ENCODE data around the gene ABCG2.

Gene ABCG2

DNA sequence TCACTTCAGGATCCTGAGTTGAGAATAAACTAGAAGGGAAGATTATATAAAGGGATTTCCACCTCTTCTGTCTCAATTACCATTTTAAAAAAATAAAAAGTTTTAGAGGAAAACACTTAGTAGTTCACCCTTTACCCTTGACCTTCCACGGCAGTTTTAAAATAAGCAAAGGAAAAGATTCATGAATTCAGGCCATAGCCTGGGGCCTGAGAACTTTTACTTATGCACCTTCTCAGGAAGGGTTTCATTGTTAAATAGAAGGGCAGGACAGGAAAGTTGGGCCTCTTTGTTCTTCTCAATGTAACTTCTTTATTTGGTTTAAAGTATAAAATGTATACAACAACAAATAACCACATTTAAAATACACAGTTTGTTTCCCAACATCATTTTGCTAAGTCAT, 96.1 kb downstream of the ABCG2 start:
- H3K4me1 ChIP-seq (ENCODE audit: control insufficient read depth, insufficient read depth, low read length), result no peaks in the 10 kb centered on the region
- no peaks in the 10 kb centered on the region for H3K9me3 ChIP-seq (ENCODE audit: control insufficient read depth, insufficient read depth, low read length)
- H3K4me3 ChIP-seq (ENCODE audit: low read depth, low read length), result no peak overlapping the region
- H3K27me3 ChIP-seq (ENCODE audit: control insufficient read depth, insufficient read depth, low read length), result no peaks in the 10 kb centered on the region
- H3K36me3 ChIP-seq (ENCODE audit: control insufficient read depth, insufficient read depth, low read length), result peaks cover 5% of the 10 kb centered on the region
- H3K9ac ChIP-seq (ENCODE audit: low read depth, low read length), result no peak overlapping the region

DNA sequence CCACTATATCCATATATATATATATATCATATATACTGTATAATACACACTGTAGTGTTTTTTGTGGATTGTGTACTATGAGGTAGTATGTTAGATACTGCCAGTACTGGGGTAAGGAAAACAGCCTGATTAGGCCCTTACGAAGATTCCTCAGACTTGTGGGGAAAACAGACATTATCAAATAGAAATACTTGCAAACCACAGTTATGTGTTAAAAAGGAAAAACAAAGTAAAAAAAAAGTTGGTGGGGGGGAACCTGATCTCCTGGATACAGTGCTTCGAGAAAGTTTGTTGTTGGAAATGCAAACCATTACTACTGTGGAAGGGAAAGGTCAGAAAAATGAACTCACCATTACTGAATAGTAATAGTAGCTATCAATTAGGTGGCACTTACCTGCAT, 98.0 kb downstream of the ABCG2 start:
- Histone ChIP-seq H3K4me3 (ENCODE audit: low read depth, low read length) (no peak overlapping the region), H3K9me3 (ENCODE audit: control insufficient read depth, insufficient read depth, low read length) (no peaks in the 10 kb centered on the region), H3K9ac (ENCODE audit: low read depth, low read length) (no peak overlapping the region), H3K4me1 (ENCODE audit: control insufficient read depth, insufficient read depth, low read length) (no peaks in the 10 kb centered on the region), H3K36me3 (ENCODE audit: control insufficient read depth, insufficient read depth, low read length) (peaks cover 5% of the 10 kb centered on the region), H3K27me3 (ENCODE audit: control insufficient read depth, insufficient read depth, low read length) (no peaks in the 10 kb centered on the region)

DNA sequence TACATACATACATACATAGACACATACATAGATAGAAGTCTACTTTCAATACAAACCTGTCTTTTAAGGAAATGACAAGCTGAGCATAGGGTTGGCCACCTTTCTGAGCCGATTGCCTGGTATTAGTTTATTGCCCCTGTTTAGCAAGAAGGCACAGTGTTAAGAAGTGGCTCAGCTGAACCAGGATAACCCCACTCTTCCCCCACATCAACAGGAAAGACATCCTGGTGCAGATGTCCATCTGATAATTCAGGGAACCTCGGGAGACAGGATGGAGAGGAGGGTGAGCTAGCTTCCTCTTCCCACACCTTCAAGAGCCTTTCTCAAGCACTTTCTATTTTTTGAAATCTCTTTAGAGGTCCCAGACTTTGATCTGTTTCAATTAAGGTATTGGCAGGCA, 98.7 kb downstream of the ABCG2 start:
- Histone ChIP-seq H3K36me3 (ENCODE audit: control insufficient read depth, insufficient read depth, low read length) (peaks cover 5% of the 10 kb centered on the region), H3K4me3 (ENCODE audit: low read depth, low read length) (no peak overlapping the region), H3K9ac (ENCODE audit: low read depth, low read length) (no peak overlapping the region), H3K27me3 (ENCODE audit: control insufficient read depth, insufficient read depth, low read length) (no peaks in the 10 kb centered on the region), H3K4me1 (ENCODE audit: control insufficient read depth, insufficient read depth, low read length) (no peaks in the 10 kb centered on the region), H3K9me3 (ENCODE audit: control insufficient read depth, insufficient read depth, low read length) (no peaks in the 10 kb centered on the region)

DNA sequence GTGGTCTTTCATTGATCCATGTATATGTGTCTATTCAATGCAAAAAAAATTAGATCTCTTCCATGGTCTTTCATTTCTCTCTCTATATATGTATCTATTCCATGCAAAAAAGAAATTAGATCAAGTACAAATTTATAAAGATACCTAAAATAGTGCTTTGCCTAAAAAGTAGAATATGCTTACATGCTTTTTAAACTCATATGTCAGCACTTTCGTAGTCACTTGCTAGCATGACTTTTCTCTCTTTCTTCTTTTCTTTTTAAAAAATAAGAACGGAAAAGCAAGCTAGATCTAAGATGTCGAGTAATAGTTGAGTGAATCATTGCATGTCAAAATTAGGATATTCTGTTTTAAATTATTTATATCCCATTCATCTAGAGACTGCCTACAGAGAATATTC, 100.1 kb downstream of the ABCG2 start:
- no peak overlapping the region for H3K9ac ChIP-seq (ENCODE audit: low read depth, low read length)
- no peaks in the 10 kb centered on the region for H3K27me3 ChIP-seq (ENCODE audit: control insufficient read depth, insufficient read depth, low read length)
- no peaks in the 10 kb centered on the region for H3K36me3 ChIP-seq (ENCODE audit: control insufficient read depth, insufficient read depth, low read length)
- no peaks in the 10 kb centered on the region for H3K9me3 ChIP-seq (ENCODE audit: control insufficient read depth, insufficient read depth, low read length)
- no peak overlapping the region for H3K4me3 ChIP-seq (ENCODE audit: low read depth, low read length)
- H3K4me1 ChIP-seq (ENCODE audit: control insufficient read depth, insufficient read depth, low read length), result no peaks in the 10 kb centered on the region

DNA sequence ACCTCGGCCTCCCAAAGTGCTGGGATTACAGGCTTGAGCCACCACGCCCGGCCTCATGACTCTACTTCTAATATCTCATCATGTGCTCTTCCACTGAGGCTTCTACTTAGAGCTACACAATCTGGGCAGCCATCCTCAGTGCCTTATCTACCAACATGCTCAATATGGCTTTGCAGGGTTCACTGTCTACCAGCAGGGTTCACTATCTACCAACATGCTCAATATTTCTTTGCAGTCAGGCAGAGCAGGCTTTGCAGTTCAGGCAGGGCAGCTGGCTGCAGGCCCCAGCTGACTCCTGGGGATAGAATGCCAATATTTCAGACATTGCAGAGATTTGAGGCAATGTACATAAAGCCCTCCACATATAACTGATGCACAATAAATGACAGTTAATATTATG, 103.5 kb downstream of the ABCG2 start:
- Histone ChIP-seq H3K36me3 (ENCODE audit: control insufficient read depth, insufficient read depth, low read length) (peaks cover 2% of the 10 kb centered on the region), H3K27me3 (ENCODE audit: control insufficient read depth, insufficient read depth, low read length) (no peaks in the 10 kb centered on the region), H3K4me1 (ENCODE audit: control insufficient read depth, insufficient read depth, low read length) (no peaks in the 10 kb centered on the region), H3K9ac (ENCODE audit: low read depth, low read length) (no peak overlapping the region), H3K9me3 (ENCODE audit: control insufficient read depth, insufficient read depth, low read length) (no peaks in the 10 kb centered on the region), H3K4me3 (ENCODE audit: low read depth, low read length) (no peak overlapping the region)

DNA sequence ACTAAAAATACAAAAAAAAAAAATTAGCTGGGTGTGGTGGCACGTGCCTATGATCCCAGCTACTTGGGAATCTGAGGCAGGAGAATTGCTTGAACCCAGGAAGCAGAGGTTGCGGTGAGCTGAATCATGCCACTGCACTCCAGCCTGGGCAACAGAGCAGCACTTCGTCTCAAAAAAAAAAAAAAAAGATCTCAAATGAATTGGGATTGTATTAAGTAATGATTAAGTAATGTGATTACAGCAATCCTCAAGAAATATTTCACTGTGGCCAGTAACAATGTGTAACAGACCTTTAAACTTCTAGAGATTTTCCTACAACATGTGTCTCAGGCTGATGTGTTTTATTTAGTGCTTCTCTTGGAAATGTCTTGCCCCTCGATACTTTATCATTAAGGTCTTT, 104.2 kb downstream of the ABCG2 start:
- Histone ChIP-seq H3K4me3 (ENCODE audit: low read depth, low read length) (no peak overlapping the region), H3K36me3 (ENCODE audit: control insufficient read depth, insufficient read depth, low read length) (peaks cover 2% of the 10 kb centered on the region), H3K4me1 (ENCODE audit: control insufficient read depth, insufficient read depth, low read length) (no peaks in the 10 kb centered on the region), H3K9ac (ENCODE audit: low read depth, low read length) (no peak overlapping the region), H3K9me3 (ENCODE audit: control insufficient read depth, insufficient read depth, low read length) (no peaks in the 10 kb centered on the region), H3K27me3 (ENCODE audit: control insufficient read depth, insufficient read depth, low read length) (no peaks in the 10 kb centered on the region)

DNA sequence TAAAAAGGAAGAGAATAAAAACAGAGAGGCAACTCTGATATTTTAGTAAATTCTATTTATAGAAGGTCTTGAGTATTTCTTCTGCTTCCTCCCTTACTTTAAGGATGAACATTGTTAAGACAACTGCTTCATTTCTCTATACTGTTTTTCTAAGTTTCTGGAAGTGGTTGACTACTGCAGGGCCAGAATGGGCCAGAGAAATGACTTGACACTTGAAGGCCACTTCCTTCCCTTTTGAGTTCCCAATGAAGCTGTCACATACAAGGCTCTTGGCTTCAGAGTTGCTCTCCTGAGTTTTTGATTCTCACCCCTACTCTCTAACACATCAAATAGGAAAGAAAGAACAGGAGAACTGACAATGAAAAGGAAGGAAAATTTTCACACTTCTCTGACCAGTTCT, 113.4 kb downstream of the ABCG2 start:
- H3K4me3 ChIP-seq (ENCODE audit: low read depth, low read length), result no peak overlapping the region
- H3K36me3 ChIP-seq (ENCODE audit: control insufficient read depth, insufficient read depth, low read length), result peaks cover 8% of the 10 kb centered on the region

DNA sequence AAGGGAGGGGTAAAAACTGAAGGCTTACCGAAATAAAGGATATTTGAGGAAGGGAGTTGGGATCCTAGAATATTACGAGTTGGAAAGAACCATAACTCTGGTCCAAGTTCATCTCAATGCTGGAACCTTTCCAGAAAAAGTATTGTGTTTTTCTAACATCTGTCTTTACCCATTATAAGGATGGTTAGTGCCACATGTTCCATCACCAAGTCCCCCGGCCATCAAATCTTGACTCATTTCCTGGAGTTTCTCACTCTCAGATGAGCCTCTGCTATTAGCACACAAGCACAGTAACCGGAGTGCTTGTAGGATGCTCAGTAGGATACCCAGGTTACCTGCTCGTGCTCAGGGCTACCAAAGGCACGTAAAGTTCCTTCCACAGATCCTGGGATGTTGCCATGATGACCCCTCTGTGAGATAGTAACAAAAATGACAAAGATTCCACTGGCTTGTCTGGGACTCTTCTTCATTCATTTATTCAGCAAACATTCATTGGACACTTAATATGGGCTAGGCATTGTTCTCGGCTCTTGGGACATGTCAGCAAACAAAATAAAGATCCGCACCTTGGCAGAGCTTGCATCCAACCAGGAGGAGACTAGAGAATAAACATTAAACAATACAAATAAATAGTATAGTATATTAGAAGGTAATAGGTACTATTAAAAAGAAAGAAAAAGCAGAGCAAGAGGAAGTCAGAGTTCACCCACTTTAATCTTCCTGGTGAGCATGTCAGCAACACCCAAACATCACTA, 114.7 kb downstream of the ABCG2 start:
- no peak overlapping the region for H3K9ac ChIP-seq (ENCODE audit: low read depth, low read length)
- H3K27me3 ChIP-seq (ENCODE audit: control insufficient read depth, insufficient read depth, low read length), result no peaks in the 10 kb centered on the region
- no peaks in the 10 kb centered on the region for H3K9me3 ChIP-seq (ENCODE audit: control insufficient read depth, insufficient read depth, low read length)
- H3K36me3 ChIP-seq (ENCODE audit: control insufficient read depth, insufficient read depth, low read length), result peaks cover 11% of the 10 kb centered on the region
- H3K4me1 ChIP-seq (ENCODE audit: control insufficient read depth, insufficient read depth, low read length), result no peaks in the 10 kb centered on the region
- H3K4me3 ChIP-seq (ENCODE audit: low read depth, low read length), result no peak overlapping the region

More for the DNA sequence above, 113.4 kb downstream of the ABCG2 start:
- no peaks in the 10 kb centered on the region for H3K27me3 ChIP-seq (ENCODE audit: control insufficient read depth, insufficient read depth, low read length)
- no peaks in the 10 kb centered on the region for H3K9me3 ChIP-seq (ENCODE audit: control insufficient read depth, insufficient read depth, low read length)
- H3K9ac ChIP-seq (ENCODE audit: low read depth, low read length), result no peak overlapping the region
- H3K4me1 ChIP-seq (ENCODE audit: control insufficient read depth, insufficient read depth, low read length), result no peaks in the 10 kb centered on the region

DNA sequence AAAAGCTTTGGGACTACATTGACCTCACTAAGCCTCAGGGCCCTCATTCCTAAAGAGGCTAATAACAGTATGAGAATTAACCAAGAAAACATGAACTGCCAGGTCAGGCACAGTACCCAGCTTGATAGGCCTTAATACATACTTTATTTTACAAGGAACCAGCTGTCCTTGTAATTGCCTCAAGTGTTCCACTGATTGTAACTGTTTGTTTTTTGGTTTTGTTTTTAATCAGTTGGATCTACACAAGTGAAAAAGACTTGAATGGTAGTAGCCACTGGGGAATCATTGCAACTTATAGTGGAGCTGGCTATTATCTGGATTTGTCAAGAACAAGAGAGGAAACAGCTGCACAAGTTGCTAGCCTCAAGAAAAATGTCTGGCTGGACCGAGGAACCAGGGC, 115.4 kb downstream of the ABCG2 start:
- H3K27me3 ChIP-seq (ENCODE audit: control insufficient read depth, insufficient read depth, low read length), result no peaks in the 10 kb centered on the region
- no peak overlapping the region for H3K4me3 ChIP-seq (ENCODE audit: low read depth, low read length)
- no peaks in the 10 kb centered on the region for H3K4me1 ChIP-seq (ENCODE audit: control insufficient read depth, insufficient read depth, low read length)
- no peaks in the 10 kb centered on the region for H3K9me3 ChIP-seq (ENCODE audit: control insufficient read depth, insufficient read depth, low read length)
- H3K36me3 ChIP-seq (ENCODE audit: control insufficient read depth, insufficient read depth, low read length), result peaks cover 11% of the 10 kb centered on the region
- no peak overlapping the region for H3K9ac ChIP-seq (ENCODE audit: low read depth, low read length)

DNA sequence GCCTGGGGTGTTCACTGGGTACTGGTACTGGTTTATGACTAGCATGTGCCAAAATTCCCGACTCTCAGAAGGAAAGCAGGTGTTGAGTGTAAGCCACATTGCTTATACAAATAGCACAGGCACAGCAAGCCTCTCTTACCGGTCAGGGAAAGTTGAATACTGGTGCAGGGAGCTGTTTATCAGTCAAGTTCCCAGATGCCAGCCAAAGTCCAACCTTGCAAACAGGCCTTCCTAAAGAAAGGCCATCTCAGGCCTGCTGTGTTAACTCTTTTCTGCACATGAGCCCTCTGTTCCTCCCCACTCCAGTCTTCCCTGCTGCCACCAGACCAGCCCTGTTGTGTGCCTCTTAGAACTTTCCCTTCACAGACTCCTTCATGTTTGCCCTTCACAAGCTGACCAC, 116.8 kb downstream of the ABCG2 start:
- Histone ChIP-seq H3K27me3 (ENCODE audit: control insufficient read depth, insufficient read depth, low read length) (no peaks in the 10 kb centered on the region), H3K4me1 (ENCODE audit: control insufficient read depth, insufficient read depth, low read length) (no peaks in the 10 kb centered on the region), H3K9me3 (ENCODE audit: control insufficient read depth, insufficient read depth, low read length) (no peaks in the 10 kb centered on the region), H3K9ac (ENCODE audit: low read depth, low read length) (no peak overlapping the region), H3K4me3 (ENCODE audit: low read depth, low read length) (no peak overlapping the region), H3K36me3 (ENCODE audit: control insufficient read depth, insufficient read depth, low read length) (peaks cover 11% of the 10 kb centered on the region)

DNA sequence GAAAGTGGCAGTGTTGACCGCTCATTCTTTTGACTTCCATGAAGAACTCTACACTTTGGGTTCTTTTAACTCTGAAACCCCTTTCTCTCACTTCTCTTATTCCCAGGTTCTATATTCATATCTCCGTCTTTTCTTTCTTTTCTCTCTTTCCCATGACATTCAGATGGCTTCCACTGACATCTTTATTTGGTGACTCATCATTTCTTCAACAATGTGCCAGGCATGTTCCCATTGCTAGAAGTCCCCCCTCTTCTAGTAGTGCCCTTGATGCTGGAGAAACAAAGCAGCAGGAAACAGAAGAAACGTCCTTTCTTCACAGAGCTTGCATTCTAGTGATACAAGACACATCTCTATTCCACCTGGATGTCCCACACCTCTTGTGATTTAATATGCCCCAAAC, 117.7 kb downstream of the ABCG2 start:
- H3K36me3 ChIP-seq (ENCODE audit: control insufficient read depth, insufficient read depth, low read length), result peaks cover 11% of the 10 kb centered on the region
- no peak overlapping the region for H3K9ac ChIP-seq (ENCODE audit: low read depth, low read length)
- H3K4me3 ChIP-seq (ENCODE audit: low read depth, low read length), result no peak overlapping the region

More for the DNA sequence above, 117.7 kb downstream of the ABCG2 start:
- Histone ChIP-seq H3K27me3 (ENCODE audit: control insufficient read depth, insufficient read depth, low read length) (no peaks in the 10 kb centered on the region), H3K9me3 (ENCODE audit: control insufficient read depth, insufficient read depth, low read length) (no peaks in the 10 kb centered on the region), H3K4me1 (ENCODE audit: control insufficient read depth, insufficient read depth, low read length) (no peaks in the 10 kb centered on the region)

Data from iPS-15b (cell line).